ENCODE data around the gene ERCC6L2.

The ERCC6L2 gene, protein sequence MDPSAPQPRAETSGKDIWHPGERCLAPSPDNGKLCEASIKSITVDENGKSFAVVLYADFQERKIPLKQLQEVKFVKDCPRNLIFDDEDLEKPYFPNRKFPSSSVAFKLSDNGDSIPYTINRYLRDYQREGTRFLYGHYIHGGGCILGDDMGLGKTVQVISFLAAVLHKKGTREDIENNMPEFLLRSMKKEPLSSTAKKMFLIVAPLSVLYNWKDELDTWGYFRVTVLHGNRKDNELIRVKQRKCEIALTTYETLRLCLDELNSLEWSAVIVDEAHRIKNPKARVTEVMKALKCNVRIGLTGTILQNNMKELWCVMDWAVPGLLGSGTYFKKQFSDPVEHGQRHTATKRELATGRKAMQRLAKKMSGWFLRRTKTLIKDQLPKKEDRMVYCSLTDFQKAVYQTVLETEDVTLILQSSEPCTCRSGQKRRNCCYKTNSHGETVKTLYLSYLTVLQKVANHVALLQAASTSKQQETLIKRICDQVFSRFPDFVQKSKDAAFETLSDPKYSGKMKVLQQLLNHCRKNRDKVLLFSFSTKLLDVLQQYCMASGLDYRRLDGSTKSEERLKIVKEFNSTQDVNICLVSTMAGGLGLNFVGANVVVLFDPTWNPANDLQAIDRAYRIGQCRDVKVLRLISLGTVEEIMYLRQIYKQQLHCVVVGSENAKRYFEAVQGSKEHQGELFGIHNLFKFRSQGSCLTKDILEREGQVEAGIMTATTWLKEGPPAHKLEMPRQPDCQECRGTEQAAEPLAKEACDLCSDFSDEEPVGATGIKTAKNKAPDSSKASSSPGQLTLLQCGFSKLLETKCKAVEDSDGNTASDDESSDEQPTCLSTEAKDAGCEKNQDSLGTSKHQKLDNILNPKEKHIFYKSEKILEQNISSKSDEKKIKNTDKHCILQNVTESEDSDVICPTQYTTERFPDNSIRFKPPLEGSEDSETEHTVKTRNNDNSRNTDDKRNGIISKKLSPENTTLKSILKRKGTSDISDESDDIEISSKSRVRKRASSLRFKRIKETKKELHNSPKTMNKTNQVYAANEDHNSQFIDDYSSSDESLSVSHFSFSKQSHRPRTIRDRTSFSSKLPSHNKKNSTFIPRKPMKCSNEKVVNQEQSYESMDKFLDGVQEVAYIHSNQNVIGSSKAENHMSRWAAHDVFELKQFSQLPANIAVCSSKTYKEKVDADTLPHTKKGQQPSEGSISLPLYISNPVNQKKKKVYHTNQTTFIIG (N-terminal part only)

DNA sequence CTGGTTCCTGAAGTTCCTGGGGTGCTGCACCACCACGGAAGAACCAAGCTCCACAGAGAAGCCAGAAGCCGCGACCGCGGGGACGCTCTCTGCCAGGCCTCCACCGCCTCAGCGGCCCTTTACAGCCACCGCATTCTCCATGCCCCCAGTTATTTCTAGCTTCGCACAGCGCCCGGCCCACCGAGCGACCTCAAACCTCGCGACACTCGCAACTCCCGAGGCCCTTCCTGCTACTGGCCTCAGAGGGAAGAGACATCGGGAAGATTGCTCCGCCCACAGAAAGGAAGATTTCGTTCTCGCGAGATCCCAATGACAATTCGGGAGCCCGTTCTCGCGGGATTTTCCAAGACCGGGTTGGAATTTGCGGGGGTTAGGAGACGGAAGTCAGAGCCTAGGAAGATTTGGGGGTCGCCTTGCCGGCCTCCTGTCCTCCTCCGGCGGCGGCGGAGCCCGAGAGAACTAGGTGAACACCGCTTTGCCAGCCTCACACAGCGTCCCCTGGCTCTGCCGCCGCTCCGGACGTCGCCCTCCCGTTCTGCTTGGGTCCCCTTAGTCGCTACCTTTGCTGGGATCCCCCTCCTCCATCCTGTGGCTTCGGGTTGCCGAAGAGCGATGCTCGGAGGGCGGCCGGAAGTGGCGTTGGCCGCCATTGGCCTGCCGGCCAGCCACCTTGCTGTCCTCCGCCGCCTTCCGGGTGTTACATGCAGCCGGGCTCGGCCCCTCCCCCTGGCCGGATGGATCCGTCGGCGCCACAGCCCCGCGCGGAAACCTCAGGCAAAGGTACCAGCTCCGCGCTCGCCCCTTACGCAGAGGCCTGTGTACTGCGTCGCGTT is at the start of gene ERCC6L2:
Gene ERCC6L2 (plus strand): TSS at position 387 of the 833 bp plus-strand sequence. CDS start 348 bp downstream, at position 735.
- peak; percentile 97 for DNase-seq (ENCODE audit: low read depth)
- no peak within 1 kb of the TSS for H3K4me3 ChIP-seq (ENCODE audit: low read depth, low read length)
- TF ChIP-seq, protein P1, sequence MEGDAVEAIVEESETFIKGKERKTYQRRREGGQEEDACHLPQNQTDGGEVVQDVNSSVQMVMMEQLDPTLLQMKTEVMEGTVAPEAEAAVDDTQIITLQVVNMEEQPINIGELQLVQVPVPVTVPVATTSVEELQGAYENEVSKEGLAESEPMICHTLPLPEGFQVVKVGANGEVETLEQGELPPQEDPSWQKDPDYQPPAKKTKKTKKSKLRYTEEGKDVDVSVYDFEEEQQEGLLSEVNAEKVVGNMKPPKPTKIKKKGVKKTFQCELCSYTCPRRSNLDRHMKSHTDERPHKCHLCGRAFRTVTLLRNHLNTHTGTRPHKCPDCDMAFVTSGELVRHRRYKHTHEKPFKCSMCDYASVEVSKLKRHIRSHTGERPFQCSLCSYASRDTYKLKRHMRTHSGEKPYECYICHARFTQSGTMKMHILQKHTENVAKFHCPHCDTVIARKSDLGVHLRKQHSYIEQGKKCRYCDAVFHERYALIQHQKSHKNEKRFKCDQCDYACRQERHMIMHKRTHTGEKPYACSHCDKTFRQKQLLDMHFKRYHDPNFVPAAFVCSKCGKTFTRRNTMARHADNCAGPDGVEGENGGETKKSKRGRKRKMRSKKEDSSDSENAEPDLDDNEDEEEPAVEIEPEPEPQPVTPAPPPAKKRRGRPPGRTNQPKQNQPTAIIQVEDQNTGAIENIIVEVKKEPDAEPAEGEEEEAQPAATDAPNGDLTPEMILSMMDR (IDR thresholded peaks at IDR 0.05; ENCODE audit: low read depth, low read length): no peak
- TF ChIP-seq MYC (IDR thresholded peaks at IDR 0.05; ENCODE audit: low read depth, low read length) (peak; percentile 93), POLR2A (IDR thresholded peaks at IDR 0.05; ENCODE audit: extremely low read depth, insufficient read length) (peak; percentile 81)
- TF ChIP-seq, protein P2, sequence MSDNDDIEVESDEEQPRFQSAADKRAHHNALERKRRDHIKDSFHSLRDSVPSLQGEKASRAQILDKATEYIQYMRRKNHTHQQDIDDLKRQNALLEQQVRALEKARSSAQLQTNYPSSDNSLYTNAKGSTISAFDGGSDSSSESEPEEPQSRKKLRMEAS (IDR thresholded peaks at IDR 0.05; ENCODE audit: low read depth, low read length): peak; percentile 71

DNA sequence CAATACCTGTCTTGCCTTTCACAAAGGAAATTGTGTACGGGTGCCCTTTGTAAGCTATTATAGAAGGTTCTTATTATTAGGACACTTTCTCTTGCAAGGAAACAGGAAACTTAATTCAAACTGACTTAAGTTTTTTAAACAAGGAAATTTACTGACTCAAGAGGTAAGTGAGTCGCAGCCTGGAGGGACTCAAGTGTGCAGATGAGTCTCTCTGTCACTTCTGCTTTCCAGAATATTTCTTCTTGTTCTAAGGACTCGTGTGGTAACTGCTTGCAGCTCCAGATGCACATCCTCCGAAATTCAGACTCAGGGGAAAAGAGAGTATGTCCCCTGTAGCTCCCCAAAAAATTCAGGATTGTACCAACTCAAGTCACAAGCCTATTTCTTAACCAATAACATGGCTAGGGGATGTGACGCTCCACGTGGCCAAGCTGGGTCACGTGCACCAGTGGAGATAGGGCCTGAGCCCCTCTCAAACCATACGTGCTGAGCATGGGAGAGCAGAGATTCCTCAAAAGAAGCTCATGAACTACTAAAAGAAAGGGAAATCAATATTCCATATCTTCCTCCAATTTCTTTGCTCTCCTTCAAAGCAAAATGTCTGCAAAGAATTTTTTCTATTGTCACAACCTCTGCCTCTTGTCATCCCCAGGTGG is 49.2 kb upstream of the ERCC6L2 start:
- no peak overlapping the region for H3K4me3 ChIP-seq (ENCODE audit: low read depth, low read length)
- peak; percentile 57 for DNase-seq (ENCODE audit: low read depth)
- no peak for TF ChIP-seq POLR2A (IDR thresholded peaks at IDR 0.05; ENCODE audit: extremely low read depth, insufficient read length)
- TF ChIP-seq, protein P2 (IDR thresholded peaks at IDR 0.05; ENCODE audit: low read depth, low read length): no peak
- TF ChIP-seq, protein P1 (IDR thresholded peaks at IDR 0.05; ENCODE audit: low read depth, low read length): no peak
- no peak for TF ChIP-seq MYC (IDR thresholded peaks at IDR 0.05; ENCODE audit: low read depth, low read length)

DNA sequence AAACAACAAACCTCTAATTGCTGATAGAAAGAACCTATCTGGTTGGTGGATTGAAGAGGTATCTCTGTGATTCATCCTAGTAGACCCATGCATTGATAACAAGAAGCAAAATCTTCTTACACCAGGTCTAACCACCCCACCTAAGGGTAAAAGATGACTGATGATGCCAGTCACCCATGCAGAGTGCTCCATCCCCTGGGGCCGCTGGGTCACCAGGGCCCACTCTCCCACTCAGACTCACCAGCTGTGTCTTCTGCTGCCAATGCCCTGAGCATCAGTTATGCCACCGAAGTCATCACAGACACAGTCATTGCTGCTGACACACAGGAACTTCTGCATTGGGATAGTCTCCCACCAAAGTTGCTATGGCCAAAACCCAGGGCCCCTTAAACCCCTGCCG is 44.7 kb upstream of the ERCC6L2 start:
- no peak for DNase-seq (ENCODE audit: low read depth)
- no peak overlapping the region for H3K4me3 ChIP-seq (ENCODE audit: low read depth, low read length)
- TF ChIP-seq MYC (IDR thresholded peaks at IDR 0.05; ENCODE audit: low read depth, low read length) (no peak), POLR2A (IDR thresholded peaks at IDR 0.05; ENCODE audit: extremely low read depth, insufficient read length) (no peak)
- TF ChIP-seq, protein P2 (IDR thresholded peaks at IDR 0.05; ENCODE audit: low read depth, low read length): no peak
- TF ChIP-seq, protein P1 (IDR thresholded peaks at IDR 0.05; ENCODE audit: low read depth, low read length): no peak

DNA sequence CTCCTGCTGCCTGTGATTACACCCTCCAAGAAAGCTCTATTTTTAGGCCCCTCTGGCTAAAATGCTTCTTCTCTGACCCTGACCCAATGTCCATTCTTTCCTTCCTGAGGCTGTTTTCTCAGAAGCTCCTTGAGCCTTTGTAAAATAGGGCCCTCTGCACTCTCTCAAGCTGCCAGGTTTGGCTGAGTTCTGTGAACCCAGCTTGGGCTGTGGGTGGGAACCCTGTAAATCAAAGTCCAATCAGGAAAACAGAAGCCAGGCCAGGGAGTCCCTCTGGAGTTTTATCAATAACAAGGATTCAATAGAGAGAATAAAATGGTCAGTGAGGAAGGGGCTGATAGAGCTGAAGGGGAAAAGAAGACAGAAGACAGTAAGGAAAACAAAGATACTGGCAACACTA is 43.7 kb upstream of the ERCC6L2 start:
- H3K4me3 ChIP-seq (ENCODE audit: low read depth, low read length): no peak overlapping the region
- no peak for TF ChIP-seq MYC (IDR thresholded peaks at IDR 0.05; ENCODE audit: low read depth, low read length)
- TF ChIP-seq, protein P1 (IDR thresholded peaks at IDR 0.05; ENCODE audit: low read depth, low read length): no peak
- TF ChIP-seq, protein P2 (IDR thresholded peaks at IDR 0.05; ENCODE audit: low read depth, low read length): no peak
- TF ChIP-seq POLR2A (IDR thresholded peaks at IDR 0.05; ENCODE audit: extremely low read depth, insufficient read length): no peak
- no peak for DNase-seq (ENCODE audit: low read depth)

Data from NB4 (cell line).